Activated T-helper 1 cell treated with anti-CD3 and anti-CD28 coated beads, Interleukin-12 subunit alpha, Interleukin-12 subunit beta, Interleukin-2, Interleukin-4 antibody, amounts not matched to agents 30 ng/mL and 10 ng/mL and 1 ng/mL, durations not matched to agents 14 hours and 24 hours and 36 hours (primary cell): ENCODE results near the gene IL17D. TPM values are rescaled to one million over a fixed set of nuclear protein-coding genes. Genes with fewer than 3 reads are reported as not detected.
"Not testable (repeated sequence)": the region's sequence is repeated elsewhere in the genome, so short reads cannot be mapped to it uniquely, and the experiment has no call there.

Source experiments
- DNase-seq: peaks from one replicate; pipeline ENCODE4 v3.0.0; 2021; ENCODE audit warnings: low spot score
- H3K27ac Mint-ChIP-seq: one replicate; pipeline ENCODE4 v1.8.0; 2021; ENCODE audit warnings: mild to moderate bottlenecking, mixed read lengths
- H3K27me3 Mint-ChIP-seq: one replicate; pipeline ENCODE4 v1.8.0; 2022; ENCODE audit warnings: mild to moderate bottlenecking, moderate library complexity, mixed read lengths; ENCODE audit not compliant: insufficient read depth
- H3K36me3 Mint-ChIP-seq: one replicate; pipeline ENCODE4 v1.8.0; 2021; ENCODE audit warnings: low read depth, mixed read lengths
- H3K4me1 Mint-ChIP-seq: one replicate; pipeline ENCODE4 v1.8.0; 2021; ENCODE audit warnings: low read depth, mixed read lengths
- H3K4me3 Mint-ChIP-seq: one replicate; pipeline ENCODE4 v1.8.0; 2021; ENCODE audit warnings: mild to moderate bottlenecking, moderate library complexity, mixed read lengths
- H3K9me3 Mint-ChIP-seq: one replicate; pipeline ENCODE4 v1.8.0; 2021; ENCODE audit warnings: mixed read lengths
- intact Hi-C: fragments of 100-400 bp; cut with micrococcal nuclease; formaldehyde crosslinking; loops from one replicate; pipeline ENCODE4 v1.15.1; 2024
- total RNA-seq: library from RNA; stranded (reverse); gene quantifications from 2 replicates; pipeline ENCODE4 v1.2.3, GENCODE V29; 2022

IL17D gene
- total RNA-seq, 1 donor from 2014 or later, result 0.29 TPM

- Mint-ChIP-seq H3K4me3 (no peak overlapping the region), H3K4me1 (no peaks in the 10 kb centered on the region), H3K36me3 (peaks cover 3% of the 10 kb centered on the region), H3K9me3 (no peaks in the 10 kb centered on the region), H3K27me3 (no peaks in the 10 kb centered on the region), H3K27ac (no peak overlapping the region)
- DNase-seq, result no peak
- intact Hi-C loops, result no loop called here
Measured at GRCh38 chr13:20729633-20730585, 26.4 kb downstream of the IL17D start.

- Mint-ChIP-seq H3K27ac (no peak overlapping the region), H3K4me1 (no peaks in the 10 kb centered on the region), H3K36me3 (no peaks in the 10 kb centered on the region), H3K4me3 (no peak overlapping the region), H3K27me3 (no peaks in the 10 kb centered on the region), H3K9me3 (peaks cover 4% of the 10 kb centered on the region)
- DNase-seq, result no peak
- intact Hi-C loops, result no loop called here
Measured at GRCh38 chr13:20738616-20739015, 35.1 kb downstream of the IL17D start.

- intact Hi-C loops, result no loop called here
Measured at GRCh38 chr13:20740021-20740420, 36.5 kb downstream of the IL17D start.

GRCh38 chr13:20743830-20744404, 40.4 kb downstream of the IL17D start:
- H3K4me3 Mint-ChIP-seq, intact Hi-C loops, H3K27ac Mint-ChIP-seq, DNase-seq, H3K27me3 Mint-ChIP-seq, H3K4me1 Mint-ChIP-seq, H3K36me3 Mint-ChIP-seq: not testable (repeated sequence)
- H3K9me3 Mint-ChIP-seq, result peaks cover 37% of the 10 kb centered on the region

More at GRCh38 chr13:20740021-20740420, 36.5 kb downstream of the IL17D start:
- no peaks in the 10 kb centered on the region for H3K4me1 Mint-ChIP-seq
- no peak overlapping the region for H3K27ac Mint-ChIP-seq
- H3K9me3 Mint-ChIP-seq, result peaks cover 16% of the 10 kb centered on the region
- H3K36me3 Mint-ChIP-seq, result no peaks in the 10 kb centered on the region
- no peak for DNase-seq
- no peak overlapping the region for H3K4me3 Mint-ChIP-seq
- H3K27me3 Mint-ChIP-seq, result no peaks in the 10 kb centered on the region

- Mint-ChIP-seq H3K27me3 (no peaks in the 10 kb centered on the region), H3K9me3 (peaks cover 76% of the 10 kb centered on the region), H3K27ac (no peak overlapping the region), H3K36me3 (peaks cover 10% of the 10 kb centered on the region), H3K4me3 (no peak overlapping the region), H3K4me1 (no peaks in the 10 kb centered on the region)
- DNase-seq, result no peak
- intact Hi-C loops, result no loop called here
Measured at GRCh38 chr13:20749377-20749776, 45.9 kb downstream of the IL17D start.

GRCh38 chr13:20754009-20754408, 50.5 kb downstream of the IL17D start:
- DNase-seq, result no peak
- no peak overlapping the region for H3K27ac Mint-ChIP-seq
- H3K4me3 Mint-ChIP-seq, result no peak overlapping the region
- peaks cover 64% of the 10 kb centered on the region for H3K9me3 Mint-ChIP-seq
- peaks cover 22% of the 10 kb centered on the region for H3K36me3 Mint-ChIP-seq
- H3K27me3 Mint-ChIP-seq, result no peaks in the 10 kb centered on the region
- no peaks in the 10 kb centered on the region for H3K4me1 Mint-ChIP-seq
- intact Hi-C loops, result no loop called here

- intact Hi-C loops, result no loop called here
- no peaks in the 10 kb centered on the region for H3K4me1 Mint-ChIP-seq
- peaks cover 8% of the 10 kb centered on the region for H3K36me3 Mint-ChIP-seq
- no peak for DNase-seq
- no peak overlapping the region for H3K4me3 Mint-ChIP-seq
- peaks cover 10% of the 10 kb centered on the region for H3K9me3 Mint-ChIP-seq
- no peak overlapping the region for H3K27ac Mint-ChIP-seq
- no peaks in the 10 kb centered on the region for H3K27me3 Mint-ChIP-seq
Measured at GRCh38 chr13:20760872-20761271, 57.4 kb downstream of the IL17D start.

GRCh38 chr13:20767309-20767943, 63.9 kb downstream of the IL17D start:
- no peak for DNase-seq
- H3K27ac Mint-ChIP-seq, result no peak overlapping the region

GRCh38 chr13:20769091-20769490, 65.6 kb downstream of the IL17D start:
- intact Hi-C loops, result no loop called here
- DNase-seq, result no peak
- H3K4me1 Mint-ChIP-seq, result peaks cover 22% of the 10 kb centered on the region
- no peak overlapping the region for H3K27ac Mint-ChIP-seq
- no peaks in the 10 kb centered on the region for H3K27me3 Mint-ChIP-seq
- peaks cover 36% of the 10 kb centered on the region for H3K9me3 Mint-ChIP-seq
- no peak overlapping the region for H3K4me3 Mint-ChIP-seq
- H3K36me3 Mint-ChIP-seq, result peaks cover 44% of the 10 kb centered on the region

More at GRCh38 chr13:20767309-20767943, 63.9 kb downstream of the IL17D start:
- Mint-ChIP-seq H3K4me1 (peaks cover 10% of the 10 kb centered on the region), H3K36me3 (peaks cover 40% of the 10 kb centered on the region), H3K27me3 (no peaks in the 10 kb centered on the region), H3K4me3 (no peak overlapping the region), H3K9me3 (peaks cover 36% of the 10 kb centered on the region)
- intact Hi-C loops, result no loop called here

- H3K4me1 Mint-ChIP-seq, result peaks cover 27% of the 10 kb centered on the region
- intact Hi-C loops, result loop anchor here (5.0 kb wide), 1 partner anchor 273 kb away; no protein-coding TSS in a partner anchor
- H3K9me3 Mint-ChIP-seq, result peaks cover 36% of the 10 kb centered on the region
- peak overlapping the region; percentile 2 for H3K4me3 Mint-ChIP-seq
- H3K36me3 Mint-ChIP-seq, result peaks cover 44% of the 10 kb centered on the region
- H3K27ac Mint-ChIP-seq, result no peak overlapping the region
- no peak for DNase-seq
- H3K27me3 Mint-ChIP-seq, result no peaks in the 10 kb centered on the region
Measured at GRCh38 chr13:20769834-20770233, 66.3 kb downstream of the IL17D start.

Other genes with a start within 250 kb of the IL17D start
- gene CRYL1, start 177.8 kb upstream of the IL17D start, total RNA-seq, result 3.9 and 5.6 TPM in 2 replicates
- 1.5 TPM in 2 replicates for gene IFT88, start 136.5 kb upstream of the IL17D start, total RNA-seq
- 8.7 and 12.9 TPM in 2 replicates for gene EEF1AKMT1, start 70.3 kb downstream of the IL17D start, total RNA-seq
- 33.5 and 34.1 TPM in 2 replicates for gene XPO4, start 199.0 kb downstream of the IL17D start, total RNA-seq